HG03139 (cell line): ENCODE measurements around the gene ZNF627.
"Not testable (repeated sequence)": the region's sequence is repeated elsewhere in the genome, so short reads cannot be mapped to it uniquely, and the experiment has no call there.

Source experiments
- ATAC-seq: cut with Tn5 transposase; IDR thresholded peaks from one replicate; pipeline ENCODE4 v1.9.1; 2021; ENCODE audit not compliant: unreplicated experiment

The ZNF627 gene

DNA sequence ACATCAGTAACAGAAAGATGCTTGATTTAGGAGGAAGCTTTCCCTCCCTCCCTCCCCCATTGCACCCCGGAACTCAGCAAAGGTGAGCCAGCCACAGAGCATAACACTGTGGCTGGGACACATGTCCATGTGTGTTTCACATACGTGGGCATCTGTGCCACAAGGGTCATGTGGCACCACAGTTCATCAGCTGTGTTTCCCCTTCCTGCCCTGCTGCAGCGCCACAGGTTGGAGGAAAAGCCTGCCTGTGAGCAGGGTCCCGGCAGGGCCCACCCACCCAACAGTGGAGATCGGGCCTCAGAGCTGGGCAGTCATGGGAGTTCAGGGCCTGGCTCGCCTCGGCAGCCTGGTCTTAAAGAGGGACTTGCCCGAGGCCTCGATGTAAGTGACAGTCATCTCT lies 22.6 kb upstream of the ZNF627 start:
- no peak for ATAC-seq

DNA sequence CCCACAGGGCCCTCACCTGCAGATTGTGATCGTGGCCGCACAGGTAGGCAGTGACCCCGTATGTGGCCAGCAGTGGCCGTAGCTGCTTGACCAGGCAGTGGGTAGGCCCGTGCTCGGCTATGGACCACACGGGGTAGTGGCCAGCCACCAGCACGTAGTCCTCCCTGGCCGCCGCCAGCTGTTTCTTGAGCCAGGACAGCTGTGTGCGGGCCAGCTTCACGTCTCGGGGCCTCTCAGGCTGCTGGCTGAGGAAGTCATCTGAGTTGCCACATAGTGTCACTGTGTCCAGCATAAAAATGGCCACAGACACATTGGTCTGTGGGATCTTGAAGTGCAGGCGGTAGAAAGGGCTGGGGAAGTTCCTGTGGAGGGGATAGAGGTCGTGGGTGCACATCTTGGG lies 21.1 kb upstream of the ZNF627 start:
- no peak for ATAC-seq

- ATAC-seq: no peak
These were observed 19.6 kb upstream of the ZNF627 start, which contains the start of gene ACP5 for GRCh38 chr19:11577451-11578257. Gene ACP5, minus strand, starts transcription at chr19:11577645. Its CDS starts 328 bp downstream, at chr19:11577317.

GRCh38 chr19:11578258-11579142 lies 18.8 kb upstream of the ZNF627 start:
- no peak for ATAC-seq

- ATAC-seq: no peak
These were observed 17.2 kb upstream of the ZNF627 start for GRCh38 chr19:11580116-11580515.

- ATAC-seq: no peak
These were observed 15.5 kb upstream of the ZNF627 start for GRCh38 chr19:11581740-11582139.

GRCh38 chr19:11586331-11586730 lies 11.0 kb upstream of the ZNF627 start:
- ATAC-seq: no peak

GRCh38 chr19:11587302-11587974 lies 9.8 kb upstream of the ZNF627 start:
- no peak for ATAC-seq

GRCh38 chr19:11587975-11588631 lies 9.2 kb upstream of the ZNF627 start:
- ATAC-seq: no peak

GRCh38 chr19:11594084-11594483 lies 3.2 kb upstream of the ZNF627 start:
- ATAC-seq: no peak

GRCh38 chr19:11596156-11596555 lies 1.1 kb upstream of the ZNF627 start:
- no peak for ATAC-seq

DNA sequence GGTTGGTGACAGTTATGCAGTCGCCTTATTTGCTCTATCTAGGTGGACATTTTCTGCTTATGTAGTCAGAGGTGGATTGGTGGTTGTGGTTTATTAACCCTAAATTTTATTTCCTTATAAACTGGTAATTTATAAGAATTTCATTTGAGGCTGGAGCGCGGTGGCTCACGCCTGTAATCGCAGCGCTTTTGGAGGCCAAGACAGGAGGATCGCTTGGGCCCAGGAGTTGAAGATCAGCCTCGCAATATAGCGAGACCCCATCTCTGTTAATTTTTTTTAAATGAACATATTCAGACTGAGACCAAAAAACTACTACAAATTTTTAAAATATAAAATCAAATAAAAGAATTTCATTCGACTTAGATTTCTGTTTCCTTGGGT lies 810 bp downstream of the ZNF627 start:
- no peak for ATAC-seq

GRCh38 chr19:11598746-11599145 lies 1.5 kb downstream of the ZNF627 start:
- ATAC-seq: no peak

- not testable (repeated sequence) for ATAC-seq
These were observed 2.4 kb downstream of the ZNF627 start for GRCh38 chr19:11599704-11600103.

- no peak for ATAC-seq
These were observed 9.2 kb downstream of the ZNF627 start for GRCh38 chr19:11606484-11606883.

DNA sequence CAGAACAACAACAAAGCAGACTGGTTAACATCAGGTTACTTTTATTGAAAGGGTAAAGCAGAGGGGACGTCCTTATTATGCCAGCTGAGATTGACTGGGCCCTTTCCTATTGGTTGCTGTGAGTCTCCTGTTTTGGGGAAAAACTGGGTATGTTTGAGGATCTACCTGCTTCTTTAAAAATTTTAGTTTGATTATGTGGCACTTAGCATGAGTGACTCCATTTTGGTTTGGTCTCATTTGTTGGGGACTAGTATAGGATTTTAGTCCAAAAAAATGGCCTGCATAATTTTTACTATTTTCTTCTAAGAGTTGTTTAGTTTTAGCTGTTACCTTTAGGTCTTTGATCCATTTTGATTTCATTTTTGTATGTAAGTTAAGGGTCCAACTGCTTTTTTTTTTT lies 14.4 kb downstream of the ZNF627 start:
- ATAC-seq: no peak

- ATAC-seq: no peak
These were observed 15.7 kb downstream of the ZNF627 start for GRCh38 chr19:11612816-11613511.

GRCh38 chr19:11617180-11618062 lies 20.1 kb downstream of the ZNF627 start:
- no peak for ATAC-seq

DNA sequence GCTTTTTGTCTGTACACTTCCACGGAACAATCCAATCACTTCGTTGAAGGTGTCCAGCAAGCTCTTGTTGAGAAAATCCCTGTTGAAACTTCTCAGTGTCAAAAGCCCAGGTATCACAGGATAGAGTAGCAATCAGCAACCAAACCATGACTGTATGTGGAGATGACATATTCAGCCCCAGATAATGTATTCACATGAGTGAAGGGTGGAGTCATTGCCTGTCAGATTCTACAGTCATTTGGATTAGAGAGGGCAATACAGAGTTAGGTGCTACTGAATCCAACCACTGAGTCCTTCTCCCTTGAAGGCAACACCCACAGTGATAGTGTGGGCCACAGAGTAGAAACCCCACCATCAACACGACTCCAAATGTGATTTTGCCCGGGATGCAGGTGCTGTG lies 23.3 kb downstream of the ZNF627 start:
- ATAC-seq: no peak
